ENCODE data around the gene PRR14L.
"Not testable (repeated sequence)": the region's sequence is repeated elsewhere in the genome, so short reads cannot be mapped to it uniquely, and the experiment has no call there.

PRR14L gene

DNA sequence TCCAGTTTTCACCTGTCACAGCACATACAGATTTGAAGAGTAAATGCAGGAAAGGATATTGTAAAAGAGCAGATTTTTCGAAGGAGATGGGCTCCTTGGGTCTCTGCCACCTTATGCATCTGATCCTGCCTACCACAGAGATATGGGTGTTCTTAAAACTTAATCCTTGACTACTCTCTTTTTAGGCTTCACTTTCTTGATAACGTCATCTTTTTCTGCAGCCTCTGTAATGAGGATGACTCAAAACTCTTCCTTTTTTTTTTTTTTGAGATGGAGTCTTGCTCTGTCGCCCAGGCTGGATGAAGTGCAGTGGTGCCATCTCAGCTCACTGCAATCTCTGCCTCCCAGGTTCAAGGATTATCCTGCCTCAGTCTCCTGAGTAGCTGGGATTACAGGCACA is 7.8 kb downstream of the PRR14L start:
- Histone ChIP-seq H3K36me3 (ENCODE audit: control insufficient read depth, insufficient read depth, low read length) (peaks cover 3% of the 10 kb centered on the region), H3K4me1 (ENCODE audit: control insufficient read depth, insufficient read depth, low read length, poor library complexity, severe bottlenecking) (no peaks in the 10 kb centered on the region), H3K27ac (ENCODE audit: insufficient read depth, low read length, poor library complexity, severe bottlenecking) (no peak overlapping the region), H3K9me3 (ENCODE audit: control insufficient read depth, low read length) (no peaks in the 10 kb centered on the region), H3K4me3 (ENCODE audit: insufficient read depth, low read depth, low read length, poor library complexity, severe bottlenecking) (no peak overlapping the region), H3K27me3 (replicated peaks; ENCODE audit: control insufficient read depth, insufficient read depth, low read length, poor library complexity, severe bottlenecking) (no peaks in the 10 kb centered on the region)
- DNase-seq = no peak

DNA sequence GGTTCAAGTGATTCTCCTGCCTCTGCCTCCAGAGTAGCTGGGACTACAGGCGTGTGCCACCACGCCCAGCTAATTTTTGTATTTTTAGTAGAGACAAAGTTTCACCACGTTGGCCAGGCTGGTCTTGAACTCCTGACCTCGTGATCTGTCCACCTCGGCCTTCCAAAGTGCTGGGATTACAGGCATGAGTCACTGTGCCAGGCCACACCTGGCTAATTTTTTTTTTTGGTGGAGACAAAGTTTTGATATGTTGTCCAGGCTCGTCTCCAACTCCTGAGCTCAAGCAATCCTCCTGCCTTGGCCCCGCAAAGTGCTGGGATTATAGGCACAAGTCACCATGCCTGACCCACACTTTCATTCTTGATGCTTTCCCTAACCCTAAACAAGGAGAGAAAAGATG is 9.6 kb downstream of the PRR14L start:
- not testable (repeated sequence) for H3K4me3 ChIP-seq (ENCODE audit: insufficient read depth, low read depth, low read length, poor library complexity, severe bottlenecking); H3K27ac ChIP-seq (ENCODE audit: insufficient read depth, low read length, poor library complexity, severe bottlenecking)

DNA sequence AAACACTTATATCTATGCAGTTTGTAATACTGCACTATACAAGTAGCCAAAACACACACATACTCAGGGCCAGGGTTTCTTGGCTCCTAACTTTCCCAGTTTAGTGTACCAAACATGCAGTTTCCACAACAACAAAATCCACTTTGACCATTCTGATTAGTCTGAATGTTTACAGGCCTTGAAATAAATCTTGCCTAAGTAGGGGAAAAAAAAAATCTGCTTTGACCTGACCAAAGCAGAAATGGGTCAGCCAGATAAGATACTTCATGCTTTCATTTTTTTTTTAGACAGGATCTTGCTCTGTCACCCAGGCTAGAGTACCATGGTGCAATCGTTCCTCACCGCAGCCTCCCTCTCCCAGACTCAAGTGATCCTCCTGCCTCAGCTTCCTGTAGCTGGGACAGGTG is 10.1 kb downstream of the PRR14L start:
- Histone ChIP-seq H3K27ac (ENCODE audit: insufficient read depth, low read length, poor library complexity, severe bottlenecking) (no peak overlapping the region), H3K4me1 (ENCODE audit: control insufficient read depth, insufficient read depth, low read length, poor library complexity, severe bottlenecking) (no peaks in the 10 kb centered on the region), H3K4me3 (ENCODE audit: insufficient read depth, low read depth, low read length, poor library complexity, severe bottlenecking) (no peak overlapping the region), H3K36me3 (ENCODE audit: control insufficient read depth, insufficient read depth, low read length) (peaks cover 3% of the 10 kb centered on the region), H3K9me3 (ENCODE audit: control insufficient read depth, low read length) (no peaks in the 10 kb centered on the region), H3K27me3 (replicated peaks; ENCODE audit: control insufficient read depth, insufficient read depth, low read length, poor library complexity, severe bottlenecking) (no peaks in the 10 kb centered on the region)
- no peak for DNase-seq

More for the DNA sequence above, 9.6 kb downstream of the PRR14L start:
- H3K4me1 ChIP-seq (ENCODE audit: control insufficient read depth, insufficient read depth, low read length, poor library complexity, severe bottlenecking); H3K9me3 ChIP-seq (ENCODE audit: control insufficient read depth, low read length); H3K36me3 ChIP-seq (ENCODE audit: control insufficient read depth, insufficient read depth, low read length); DNase-seq; H3K27me3 ChIP-seq (replicated peaks; ENCODE audit: control insufficient read depth, insufficient read depth, low read length, poor library complexity, severe bottlenecking): not testable (repeated sequence)

DNA sequence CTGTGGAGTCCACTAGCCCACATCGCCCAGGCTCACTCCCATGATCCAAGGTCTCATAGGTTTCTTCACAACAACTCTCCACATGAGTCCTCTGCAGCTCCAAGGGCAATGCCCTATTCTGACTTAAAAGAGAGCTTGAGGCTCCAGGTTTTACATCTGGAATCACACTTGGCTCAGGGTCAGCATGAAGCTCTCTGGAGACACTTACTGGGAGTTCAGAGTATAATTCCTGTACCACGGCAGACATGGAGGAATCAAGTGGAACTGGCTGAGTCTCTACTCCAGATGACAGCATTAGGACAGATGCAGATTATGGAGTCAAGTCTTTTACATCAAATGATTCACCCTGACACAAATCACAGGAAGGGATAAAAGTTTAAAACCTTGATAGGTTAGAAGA is 11.4 kb downstream of the PRR14L start:
- no peaks in the 10 kb centered on the region for H3K27me3 ChIP-seq (replicated peaks; ENCODE audit: control insufficient read depth, insufficient read depth, low read length, poor library complexity, severe bottlenecking)
- no peaks in the 10 kb centered on the region for H3K9me3 ChIP-seq (ENCODE audit: control insufficient read depth, low read length)
- no peak for DNase-seq
- H3K27ac ChIP-seq (ENCODE audit: insufficient read depth, low read length, poor library complexity, severe bottlenecking) = no peak overlapping the region
- H3K36me3 ChIP-seq (ENCODE audit: control insufficient read depth, insufficient read depth, low read length) = no peaks in the 10 kb centered on the region
- H3K4me1 ChIP-seq (ENCODE audit: control insufficient read depth, insufficient read depth, low read length, poor library complexity, severe bottlenecking) = no peaks in the 10 kb centered on the region
- no peak overlapping the region for H3K4me3 ChIP-seq (ENCODE audit: insufficient read depth, low read depth, low read length, poor library complexity, severe bottlenecking)

DNA sequence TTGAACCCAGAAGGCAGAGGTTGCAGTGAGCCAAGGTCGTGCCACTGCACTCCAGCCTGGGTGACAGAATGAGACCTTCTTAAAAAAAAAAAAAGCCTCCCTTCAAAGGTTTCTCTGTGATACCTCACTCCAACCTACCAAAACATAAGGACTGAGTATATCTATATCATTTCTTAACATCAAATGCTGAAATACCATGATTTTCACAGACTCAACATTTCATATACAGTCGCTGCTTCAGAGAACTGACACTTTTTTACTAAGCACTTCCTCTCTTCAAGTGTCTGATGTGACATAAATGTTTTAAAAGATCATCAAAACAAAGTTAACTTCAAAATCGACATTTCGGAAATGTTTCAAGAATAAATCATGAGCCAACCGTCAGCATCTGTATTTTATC is 12.0 kb downstream of the PRR14L start:
- Histone ChIP-seq H3K36me3 (ENCODE audit: control insufficient read depth, insufficient read depth, low read length) (no peaks in the 10 kb centered on the region), H3K9me3 (ENCODE audit: control insufficient read depth, low read length) (no peaks in the 10 kb centered on the region), H3K4me1 (ENCODE audit: control insufficient read depth, insufficient read depth, low read length, poor library complexity, severe bottlenecking) (no peaks in the 10 kb centered on the region), H3K27me3 (replicated peaks; ENCODE audit: control insufficient read depth, insufficient read depth, low read length, poor library complexity, severe bottlenecking) (no peaks in the 10 kb centered on the region), H3K27ac (ENCODE audit: insufficient read depth, low read length, poor library complexity, severe bottlenecking) (no peak overlapping the region), H3K4me3 (ENCODE audit: insufficient read depth, low read depth, low read length, poor library complexity, severe bottlenecking) (no peak overlapping the region)
- DNase-seq = no peak

DNA sequence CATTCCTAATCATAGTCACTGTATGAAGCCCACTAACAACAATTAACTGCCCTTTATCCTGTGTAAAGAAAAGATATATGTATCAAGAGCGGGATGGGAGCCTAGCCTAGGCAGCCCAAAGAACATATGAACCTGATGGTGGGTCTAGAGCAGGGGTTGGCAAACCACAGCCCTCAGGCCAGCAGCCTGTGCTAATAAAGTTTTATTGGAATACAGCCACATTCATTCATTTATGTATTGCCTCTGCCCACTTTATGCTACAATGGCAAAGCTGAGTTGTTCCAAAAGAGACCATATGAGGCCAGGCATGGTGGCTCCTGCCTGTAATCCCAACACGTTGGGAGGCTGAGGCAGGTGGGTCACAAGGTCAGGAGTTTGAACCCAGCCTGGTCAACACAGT is 13.5 kb downstream of the PRR14L start:
- H3K4me1 ChIP-seq (ENCODE audit: control insufficient read depth, insufficient read depth, low read length, poor library complexity, severe bottlenecking) = no peaks in the 10 kb centered on the region
- no peak overlapping the region for H3K27ac ChIP-seq (ENCODE audit: insufficient read depth, low read length, poor library complexity, severe bottlenecking)
- no peaks in the 10 kb centered on the region for H3K36me3 ChIP-seq (ENCODE audit: control insufficient read depth, insufficient read depth, low read length)
- no peaks in the 10 kb centered on the region for H3K27me3 ChIP-seq (replicated peaks; ENCODE audit: control insufficient read depth, insufficient read depth, low read length, poor library complexity, severe bottlenecking)
- H3K9me3 ChIP-seq (ENCODE audit: control insufficient read depth, low read length) = no peaks in the 10 kb centered on the region
- no peak overlapping the region for H3K4me3 ChIP-seq (ENCODE audit: insufficient read depth, low read depth, low read length, poor library complexity, severe bottlenecking)
- no peak for DNase-seq

DNA sequence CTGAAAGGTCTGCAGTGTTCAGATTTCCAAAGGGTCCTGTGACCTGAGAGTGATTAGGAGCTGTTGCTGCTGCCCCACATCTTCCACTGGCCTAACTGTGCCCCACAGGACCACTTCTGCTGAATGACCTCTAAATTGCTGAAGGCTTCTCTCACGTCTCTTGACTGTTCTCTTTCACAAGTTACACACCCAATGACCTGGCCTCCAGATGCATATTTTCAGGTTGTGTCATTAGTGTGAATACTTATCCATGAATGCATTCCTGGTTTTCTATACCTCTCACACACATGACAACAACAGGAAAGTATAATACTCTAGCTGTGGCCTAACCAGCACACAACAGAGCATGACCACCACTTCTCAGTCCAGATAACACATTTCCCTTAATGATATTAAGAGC is 15.4 kb downstream of the PRR14L start:
- no peak overlapping the region for H3K4me3 ChIP-seq (ENCODE audit: insufficient read depth, low read depth, low read length, poor library complexity, severe bottlenecking)
- H3K36me3 ChIP-seq (ENCODE audit: control insufficient read depth, insufficient read depth, low read length) = no peaks in the 10 kb centered on the region
- H3K27ac ChIP-seq (ENCODE audit: insufficient read depth, low read length, poor library complexity, severe bottlenecking) = no peak overlapping the region
- no peak for DNase-seq
- no peaks in the 10 kb centered on the region for H3K4me1 ChIP-seq (ENCODE audit: control insufficient read depth, insufficient read depth, low read length, poor library complexity, severe bottlenecking)
- no peaks in the 10 kb centered on the region for H3K9me3 ChIP-seq (ENCODE audit: control insufficient read depth, low read length)
- H3K27me3 ChIP-seq (replicated peaks; ENCODE audit: control insufficient read depth, insufficient read depth, low read length, poor library complexity, severe bottlenecking) = no peaks in the 10 kb centered on the region

DNA sequence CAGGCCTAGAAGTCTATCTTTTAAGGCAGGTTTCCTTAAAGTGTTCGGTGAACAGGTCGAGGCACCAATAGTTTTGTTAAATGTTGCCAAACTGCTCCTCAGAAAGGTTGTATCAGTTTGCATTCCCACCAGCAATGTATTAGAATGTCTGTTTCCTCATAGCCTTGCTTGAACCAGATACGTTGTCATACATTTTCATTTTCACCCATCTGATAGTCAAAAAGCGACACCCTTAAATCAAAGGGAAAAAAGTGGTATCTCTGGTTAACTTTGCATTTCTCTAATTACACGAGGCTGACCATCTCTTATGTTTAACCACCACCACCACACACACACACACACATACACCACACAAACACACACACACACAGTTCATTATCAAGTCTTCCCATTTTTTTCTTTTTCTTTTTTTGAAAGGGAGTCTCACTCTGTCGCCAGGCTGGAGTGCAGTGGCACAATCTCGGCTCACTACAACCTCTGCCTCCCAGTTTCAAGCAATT is 16.3 kb downstream of the PRR14L start:
- no peak for DNase-seq
- Histone ChIP-seq H3K27me3 (replicated peaks; ENCODE audit: control insufficient read depth, insufficient read depth, low read length, poor library complexity, severe bottlenecking) (no peaks in the 10 kb centered on the region), H3K27ac (ENCODE audit: insufficient read depth, low read length, poor library complexity, severe bottlenecking) (no peak overlapping the region), H3K4me3 (ENCODE audit: insufficient read depth, low read depth, low read length, poor library complexity, severe bottlenecking) (no peak overlapping the region), H3K36me3 (ENCODE audit: control insufficient read depth, insufficient read depth, low read length) (no peaks in the 10 kb centered on the region), H3K9me3 (ENCODE audit: control insufficient read depth, low read length) (no peaks in the 10 kb centered on the region), H3K4me1 (ENCODE audit: control insufficient read depth, insufficient read depth, low read length, poor library complexity, severe bottlenecking) (no peaks in the 10 kb centered on the region)

DNA sequence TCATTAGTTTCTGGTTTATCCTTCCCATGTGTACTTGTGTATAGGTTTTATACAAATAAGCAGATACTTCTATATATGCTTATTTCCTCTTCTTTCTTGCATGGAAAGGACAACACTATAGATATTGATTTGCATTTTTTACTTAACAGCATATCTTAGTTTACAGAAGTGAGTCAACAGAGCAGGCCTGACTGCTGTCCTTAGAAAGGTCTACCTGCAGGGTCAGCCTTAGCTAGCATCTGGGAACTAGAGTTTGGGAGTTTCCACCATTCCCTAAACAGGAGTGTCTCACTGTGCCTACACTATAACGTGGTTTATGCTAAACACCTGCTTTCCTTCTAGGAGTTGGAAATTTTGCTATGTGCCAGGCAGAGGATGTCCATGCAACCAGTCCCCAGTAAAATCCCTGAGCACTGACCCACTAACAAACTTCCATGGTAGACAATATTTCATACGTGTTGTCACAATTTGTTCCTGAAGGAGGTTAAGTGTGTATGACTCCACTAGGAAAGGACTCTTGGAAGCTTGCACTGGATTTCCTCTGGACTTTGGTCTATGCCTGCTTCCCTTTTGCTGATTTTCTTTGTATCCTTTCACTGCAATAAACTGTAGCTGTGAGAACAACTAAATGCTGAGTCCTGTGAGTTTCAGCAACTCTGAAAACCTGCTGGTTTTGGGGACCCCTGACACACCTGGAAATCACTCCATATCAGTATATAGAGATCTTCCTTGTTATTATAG is 17.7 kb downstream of the PRR14L start:
- Histone ChIP-seq H3K27ac (ENCODE audit: insufficient read depth, low read length, poor library complexity, severe bottlenecking) (no peak overlapping the region), H3K4me1 (ENCODE audit: control insufficient read depth, insufficient read depth, low read length, poor library complexity, severe bottlenecking) (no peaks in the 10 kb centered on the region), H3K4me3 (ENCODE audit: insufficient read depth, low read depth, low read length, poor library complexity, severe bottlenecking) (no peak overlapping the region), H3K36me3 (ENCODE audit: control insufficient read depth, insufficient read depth, low read length) (no peaks in the 10 kb centered on the region), H3K9me3 (ENCODE audit: control insufficient read depth, low read length) (no peaks in the 10 kb centered on the region), H3K27me3 (replicated peaks; ENCODE audit: control insufficient read depth, insufficient read depth, low read length, poor library complexity, severe bottlenecking) (no peaks in the 10 kb centered on the region)
- no peak for DNase-seq

DNA sequence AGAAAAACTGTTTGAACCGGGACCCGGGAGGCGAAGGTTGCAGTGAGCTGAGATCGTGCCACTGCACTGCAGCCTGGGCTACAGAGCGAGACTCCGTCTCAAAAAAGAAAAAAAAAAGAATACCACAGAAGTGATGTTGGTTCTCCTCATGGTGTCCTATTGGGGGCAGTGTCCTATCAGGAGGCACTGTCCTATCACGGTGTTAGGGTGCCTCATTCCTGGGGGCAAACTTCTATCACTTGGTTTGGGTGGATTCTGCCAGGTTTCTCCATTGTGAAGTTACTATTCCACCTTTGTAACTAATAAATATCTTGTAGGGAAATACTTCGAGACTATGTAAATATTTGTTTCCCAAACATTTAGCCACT is 19.6 kb downstream of the PRR14L start:
- no peaks in the 10 kb centered on the region for H3K27me3 ChIP-seq (replicated peaks; ENCODE audit: control insufficient read depth, insufficient read depth, low read length, poor library complexity, severe bottlenecking)
- no peaks in the 10 kb centered on the region for H3K9me3 ChIP-seq (ENCODE audit: control insufficient read depth, low read length)
- H3K27ac ChIP-seq (ENCODE audit: insufficient read depth, low read length, poor library complexity, severe bottlenecking) = no peak overlapping the region
- H3K36me3 ChIP-seq (ENCODE audit: control insufficient read depth, insufficient read depth, low read length) = no peaks in the 10 kb centered on the region
- no peaks in the 10 kb centered on the region for H3K4me1 ChIP-seq (ENCODE audit: control insufficient read depth, insufficient read depth, low read length, poor library complexity, severe bottlenecking)
- H3K4me3 ChIP-seq (ENCODE audit: insufficient read depth, low read depth, low read length, poor library complexity, severe bottlenecking) = no peak overlapping the region
- no peak for DNase-seq
